ENCODE results near the gene SNX10. TPM values are rescaled to one million over a fixed set of nuclear protein-coding genes. Genes with fewer than 3 reads are reported as not detected.

Gene SNX10
- total RNA-seq, 1 donor from 2014 or later = 1.2 TPM

DNA sequence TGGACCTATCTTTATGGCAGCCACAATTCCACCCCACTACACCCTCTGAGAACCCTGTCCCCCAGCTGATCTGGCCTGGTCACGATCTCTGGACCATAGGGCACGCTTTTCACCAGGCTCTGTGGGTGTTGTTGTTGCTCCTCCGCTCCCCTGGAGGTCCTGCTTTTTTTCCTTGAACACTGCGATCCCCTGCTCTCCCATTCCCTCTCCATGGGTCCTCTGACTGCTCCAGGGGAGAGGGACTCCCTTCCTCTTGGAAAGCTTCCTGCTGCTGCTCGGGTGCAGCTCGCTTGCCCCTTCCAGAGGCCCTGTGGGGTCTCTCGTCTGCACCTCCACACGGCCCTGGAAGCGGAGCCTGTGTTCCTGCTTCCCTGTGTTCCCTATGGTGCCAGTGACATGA, 53.5 kb downstream of the SNX10 start:
- no peak for DNase-seq (ENCODE audit: low spot score)
- H3K36me3 Mint-ChIP-seq (ENCODE audit: low read depth) = no peaks in the 10 kb centered on the region
- no peak overlapping the region for H3K27ac Mint-ChIP-seq (ENCODE audit: unreplicated experiment)
- TF ChIP-seq CTCF (IDR thresholded peaks at IDR 0.05) = no peak
- no peak overlapping the region for H3K4me3 Mint-ChIP-seq (ENCODE audit: unreplicated experiment)
- no peaks in the 10 kb centered on the region for H3K4me1 Mint-ChIP-seq (ENCODE audit: low read depth)
- no peaks in the 10 kb centered on the region for H3K9me3 Mint-ChIP-seq (ENCODE audit: low read depth)
- H3K27me3 Mint-ChIP-seq (ENCODE audit: low read depth) = no peaks in the 10 kb centered on the region

DNA sequence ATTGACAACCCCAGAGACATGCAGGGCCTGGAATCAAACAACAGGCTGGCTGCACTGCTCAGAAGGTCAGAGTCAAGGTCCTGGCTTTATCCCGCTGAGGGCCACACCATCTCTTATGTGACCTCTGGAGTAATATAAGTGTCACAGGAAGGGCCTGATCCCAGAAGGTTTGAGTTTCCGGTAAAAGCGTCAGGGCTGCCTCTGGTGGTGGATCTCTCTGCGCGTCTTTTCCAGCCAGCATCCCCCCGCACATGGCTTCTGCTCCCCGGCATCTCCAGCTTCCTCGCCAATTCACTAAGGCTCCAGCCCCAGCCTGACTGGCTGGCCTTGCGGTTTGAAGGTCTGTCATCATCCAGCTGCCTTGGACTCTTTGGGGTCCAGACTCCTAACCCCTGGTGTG, 54.2 kb downstream of the SNX10 start:
- no peak for DNase-seq (ENCODE audit: low spot score)
- no peaks in the 10 kb centered on the region for H3K9me3 Mint-ChIP-seq (ENCODE audit: low read depth)
- H3K36me3 Mint-ChIP-seq (ENCODE audit: low read depth) = no peaks in the 10 kb centered on the region
- no peak for TF ChIP-seq CTCF (IDR thresholded peaks at IDR 0.05)
- no peak overlapping the region for H3K4me3 Mint-ChIP-seq (ENCODE audit: unreplicated experiment)
- no peak overlapping the region for H3K27ac Mint-ChIP-seq (ENCODE audit: unreplicated experiment)
- peaks cover 2% of the 10 kb centered on the region for H3K27me3 Mint-ChIP-seq (ENCODE audit: low read depth)
- no peaks in the 10 kb centered on the region for H3K4me1 Mint-ChIP-seq (ENCODE audit: low read depth)

GRCh38 chr7:26346611-26347203, 55.0 kb downstream of the SNX10 start:
- no peak overlapping the region for H3K4me3 Mint-ChIP-seq (ENCODE audit: unreplicated experiment)
- peaks cover 7% of the 10 kb centered on the region for H3K27me3 Mint-ChIP-seq (ENCODE audit: low read depth)
- H3K9me3 Mint-ChIP-seq (ENCODE audit: low read depth) = no peaks in the 10 kb centered on the region
- no peaks in the 10 kb centered on the region for H3K36me3 Mint-ChIP-seq (ENCODE audit: low read depth)
- no peak for DNase-seq (ENCODE audit: low spot score)
- H3K27ac Mint-ChIP-seq (ENCODE audit: unreplicated experiment) = no peak overlapping the region
- H3K4me1 Mint-ChIP-seq (ENCODE audit: low read depth) = no peaks in the 10 kb centered on the region
- TF ChIP-seq CTCF (IDR thresholded peaks at IDR 0.05) = no peak

GRCh38 chr7:26348234-26348851, 56.7 kb downstream of the SNX10 start:
- Mint-ChIP-seq H3K4me1 (ENCODE audit: low read depth) (no peaks in the 10 kb centered on the region), H3K27ac (ENCODE audit: unreplicated experiment) (no peak overlapping the region), H3K36me3 (ENCODE audit: low read depth) (no peaks in the 10 kb centered on the region), H3K27me3 (ENCODE audit: low read depth) (peaks cover 16% of the 10 kb centered on the region), H3K9me3 (ENCODE audit: low read depth) (no peaks in the 10 kb centered on the region), H3K4me3 (ENCODE audit: unreplicated experiment) (no peak overlapping the region)
- no peak for TF ChIP-seq CTCF (IDR thresholded peaks at IDR 0.05)
- DNase-seq (ENCODE audit: low spot score) = no peak

GRCh38 chr7:26349005-26349915, 57.6 kb downstream of the SNX10 start:
- Mint-ChIP-seq H3K9me3 (ENCODE audit: low read depth) (no peaks in the 10 kb centered on the region), H3K27me3 (ENCODE audit: low read depth) (peaks cover 16% of the 10 kb centered on the region), H3K36me3 (ENCODE audit: low read depth) (no peaks in the 10 kb centered on the region), H3K4me1 (ENCODE audit: low read depth) (no peaks in the 10 kb centered on the region), H3K4me3 (ENCODE audit: unreplicated experiment) (no peak overlapping the region), H3K27ac (ENCODE audit: unreplicated experiment) (no peak overlapping the region)
- no peak for TF ChIP-seq CTCF (IDR thresholded peaks at IDR 0.05)
- DNase-seq (ENCODE audit: low spot score) = no peak

All from chondrocyte (in vitro differentiated cells).